Osteoblast (primary cell): Measurements from ENCODE around the gene LRMDA. TPM values are rescaled to one million over a fixed set of nuclear protein-coding genes. Genes with fewer than 3 reads are reported as not detected.

Source experiments
- DNase-seq: peaks from one replicate; pipeline ENCODE4 v3.0.0; 2011; ENCODE audit warnings: low spot score, mixed read lengths; ENCODE audit not compliant: insufficient read length; ENCODE audit errors: missing footprints
- H2AFZ ChIP-seq: 2 replicates; pipeline ENCODE4 v1.6.0; 2011; ENCODE audit warnings: mild to moderate bottlenecking, low read length
- H3K27ac ChIP-seq: 2 replicates; pipeline ENCODE4 v1.5.1; 2011; ENCODE audit warnings: mild to moderate bottlenecking, low read depth, low read length, moderate library complexity
- H3K27me3 ChIP-seq: 2 replicates; pipeline ENCODE4 v1.6.0; 2012; ENCODE audit warnings: mild to moderate bottlenecking, control low read depth, inconsistent platforms, low read length, moderate library complexity; ENCODE audit not compliant: insufficient read depth
- H3K36me3 ChIP-seq: 2 replicates; pipeline ENCODE4 v1.5.1; 2011; ENCODE audit warnings: mild to moderate bottlenecking, low read length, control low read depth, moderate library complexity; ENCODE audit not compliant: insufficient read depth
- H3K4me1 ChIP-seq: 2 replicates; pipeline ENCODE4 v1.5.1; 2011; ENCODE audit warnings: mild to moderate bottlenecking, low read length, control low read depth, moderate library complexity; ENCODE audit not compliant: insufficient read depth
- H3K4me2 ChIP-seq: 2 replicates; pipeline ENCODE4 v1.6.0; 2011; ENCODE audit warnings: mild to moderate bottlenecking, low read length; ENCODE audit not compliant: insufficient read depth
- H3K4me3 ChIP-seq: fragments of 200-600 bp; sonication (generic); 3 replicates; pipeline ENCODE4 v1.5.1; 2012; ENCODE audit warnings: mild to moderate bottlenecking, low read length, inconsistent platforms; ENCODE audit not compliant: insufficient read depth
- H3K79me2 ChIP-seq: 2 replicates; pipeline ENCODE4 v1.6.0; 2012; ENCODE audit warnings: mild to moderate bottlenecking, low read length, control low read depth, inconsistent platforms; ENCODE audit not compliant: insufficient read depth
- H3K9me3 ChIP-seq: 2 replicates; pipeline ENCODE4 v1.5.1; 2011; ENCODE audit warnings: low read depth, low read length, control low read depth
- H4K20me1 ChIP-seq: 2 replicates; pipeline ENCODE4 v1.6.0; 2012; ENCODE audit warnings: mild to moderate bottlenecking, low read length, control low read depth; ENCODE audit not compliant: insufficient read depth
- CTCF ChIP-seq: IDR thresholded peaks from 2 replicates; pipeline ENCODE4 v1.5.1; 2011; ENCODE audit warnings: mild to moderate bottlenecking, low read depth, low read length, moderate library complexity; ENCODE audit errors: extremely low read depth
- total RNA-seq: library from RNA; depleted of rRNA; stranded (reverse); fragments of >200 nt; gene quantifications from 2 replicates; pipeline ENCODE4 v1.2.3, GENCODE V29; 2012

The LRMDA gene
- total RNA-seq, 1 donor, result 18.5 TPM

DNA sequence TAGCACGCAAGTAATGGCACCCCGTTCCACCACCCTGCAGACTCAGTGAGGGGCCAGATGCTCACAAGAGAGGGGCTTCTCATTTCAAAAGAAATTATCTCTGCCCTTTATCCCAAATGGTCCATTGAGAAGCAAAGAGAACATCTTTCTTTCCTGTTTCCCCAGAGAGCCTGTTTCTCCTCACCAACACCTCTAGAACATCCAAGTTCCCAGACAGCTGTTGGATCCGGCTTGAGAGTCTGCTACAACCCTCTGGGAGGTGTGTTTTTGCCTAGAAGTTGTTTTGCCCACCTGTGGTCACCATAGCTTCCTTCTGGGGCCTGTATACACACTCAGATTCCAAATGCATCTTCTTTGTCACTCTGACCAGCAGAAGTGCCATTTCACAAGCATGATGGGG is 637.4 kb downstream of the LRMDA start:
- Histone ChIP-seq H3K4me2 (no peak overlapping the region), H3K27me3 (no peaks in the 10 kb centered on the region), H3K9me3 (no peaks in the 10 kb centered on the region), H3K79me2 (no peaks in the 10 kb centered on the region), H3K4me3 (no peak overlapping the region), H4K20me1 (no peaks in the 10 kb centered on the region), H2AFZ (no peak overlapping the region), H3K36me3 (no peaks in the 10 kb centered on the region), H3K27ac (no peak overlapping the region), H3K4me1 (no peaks in the 10 kb centered on the region)
- no peak for TF ChIP-seq CTCF
- no peak for DNase-seq

GRCh38 chr10:76070916-76071315 is 639.5 kb downstream of the LRMDA start:
- TF ChIP-seq CTCF, result no peak
- H2AFZ ChIP-seq, result no peak overlapping the region
- no peak overlapping the region for H3K4me3 ChIP-seq
- no peak for DNase-seq
- no peaks in the 10 kb centered on the region for H3K27me3 ChIP-seq
- H3K4me1 ChIP-seq, result no peaks in the 10 kb centered on the region
- no peaks in the 10 kb centered on the region for H3K9me3 ChIP-seq
- no peak overlapping the region for H3K27ac ChIP-seq
- no peak overlapping the region for H3K4me2 ChIP-seq
- no peaks in the 10 kb centered on the region for H3K79me2 ChIP-seq
- no peaks in the 10 kb centered on the region for H3K36me3 ChIP-seq
- no peaks in the 10 kb centered on the region for H4K20me1 ChIP-seq

DNA sequence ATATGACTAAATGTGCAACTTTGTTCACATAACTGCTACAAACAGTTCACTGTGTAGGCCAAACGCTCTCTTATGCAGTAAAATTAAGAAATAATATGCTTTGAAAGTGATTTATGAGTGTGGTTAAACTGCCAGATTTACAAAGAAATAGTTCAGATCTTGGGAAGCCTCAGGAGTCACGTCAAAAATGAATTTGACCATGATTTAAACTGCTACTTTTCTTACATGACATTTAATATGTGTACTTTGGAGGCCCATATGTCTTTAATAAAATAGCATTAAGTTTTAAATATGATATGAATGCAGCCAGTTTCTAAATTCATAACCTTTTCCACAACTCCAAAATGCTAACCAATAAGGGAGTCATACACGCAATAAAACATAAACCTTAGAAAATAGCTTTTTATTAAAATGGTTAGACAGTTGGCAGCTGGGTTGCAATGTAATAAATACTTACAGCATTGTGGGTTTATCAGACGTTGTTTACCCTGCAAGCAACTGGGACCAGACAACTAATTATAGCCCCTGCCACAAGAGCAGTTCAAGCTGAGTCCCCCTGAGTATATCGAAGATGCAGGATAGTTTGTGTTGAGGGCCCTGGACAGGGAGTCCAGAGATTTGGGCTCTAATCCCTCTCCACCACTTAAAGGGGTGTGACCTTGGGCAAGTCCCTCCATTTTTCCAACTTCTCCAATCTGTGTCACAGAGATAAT is 640.4 kb downstream of the LRMDA start:
- H3K4me2 ChIP-seq, result no peak overlapping the region
- no peaks in the 10 kb centered on the region for H3K36me3 ChIP-seq
- TF ChIP-seq CTCF, result no peak
- H3K27me3 ChIP-seq, result no peaks in the 10 kb centered on the region
- no peak overlapping the region for H3K4me3 ChIP-seq
- no peaks in the 10 kb centered on the region for H3K79me2 ChIP-seq
- H2AFZ ChIP-seq, result no peak overlapping the region
- DNase-seq, result no peak
- H3K27ac ChIP-seq, result no peak overlapping the region
- H3K4me1 ChIP-seq, result no peaks in the 10 kb centered on the region
- H4K20me1 ChIP-seq, result no peaks in the 10 kb centered on the region
- no peaks in the 10 kb centered on the region for H3K9me3 ChIP-seq

- H2AFZ ChIP-seq, result no peak overlapping the region
- no peaks in the 10 kb centered on the region for H4K20me1 ChIP-seq
- H3K79me2 ChIP-seq, result no peaks in the 10 kb centered on the region
- H3K4me2 ChIP-seq, result no peak overlapping the region
- H3K36me3 ChIP-seq, result no peaks in the 10 kb centered on the region
- H3K4me1 ChIP-seq, result no peaks in the 10 kb centered on the region
- no peak for DNase-seq
- H3K27me3 ChIP-seq, result no peaks in the 10 kb centered on the region
- TF ChIP-seq CTCF, result no peak
- H3K27ac ChIP-seq, result no peak overlapping the region
- no peak overlapping the region for H3K4me3 ChIP-seq
- H3K9me3 ChIP-seq, result no peaks in the 10 kb centered on the region
Observed at GRCh38 chr10:76072384-76072783, 641.0 kb downstream of the LRMDA start.
